ENCODE results near the gene KCNK6.

DNA sequence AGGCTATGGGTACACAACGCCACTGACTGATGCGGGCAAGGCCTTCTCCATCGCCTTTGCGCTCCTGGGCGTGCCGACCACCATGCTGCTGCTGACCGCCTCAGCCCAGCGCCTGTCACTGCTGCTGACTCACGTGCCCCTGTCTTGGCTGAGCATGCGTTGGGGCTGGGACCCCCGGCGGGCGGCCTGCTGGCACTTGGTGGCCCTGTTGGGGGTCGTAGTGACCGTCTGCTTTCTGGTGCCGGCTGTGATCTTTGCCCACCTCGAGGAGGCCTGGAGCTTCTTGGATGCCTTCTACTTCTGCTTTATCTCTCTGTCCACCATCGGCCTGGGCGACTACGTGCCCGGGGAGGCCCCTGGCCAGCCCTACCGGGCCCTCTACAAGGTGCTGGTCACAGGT, 6.9 kb downstream of the KCNK6 start:
- TF ChIP-seq, protein P1, sequence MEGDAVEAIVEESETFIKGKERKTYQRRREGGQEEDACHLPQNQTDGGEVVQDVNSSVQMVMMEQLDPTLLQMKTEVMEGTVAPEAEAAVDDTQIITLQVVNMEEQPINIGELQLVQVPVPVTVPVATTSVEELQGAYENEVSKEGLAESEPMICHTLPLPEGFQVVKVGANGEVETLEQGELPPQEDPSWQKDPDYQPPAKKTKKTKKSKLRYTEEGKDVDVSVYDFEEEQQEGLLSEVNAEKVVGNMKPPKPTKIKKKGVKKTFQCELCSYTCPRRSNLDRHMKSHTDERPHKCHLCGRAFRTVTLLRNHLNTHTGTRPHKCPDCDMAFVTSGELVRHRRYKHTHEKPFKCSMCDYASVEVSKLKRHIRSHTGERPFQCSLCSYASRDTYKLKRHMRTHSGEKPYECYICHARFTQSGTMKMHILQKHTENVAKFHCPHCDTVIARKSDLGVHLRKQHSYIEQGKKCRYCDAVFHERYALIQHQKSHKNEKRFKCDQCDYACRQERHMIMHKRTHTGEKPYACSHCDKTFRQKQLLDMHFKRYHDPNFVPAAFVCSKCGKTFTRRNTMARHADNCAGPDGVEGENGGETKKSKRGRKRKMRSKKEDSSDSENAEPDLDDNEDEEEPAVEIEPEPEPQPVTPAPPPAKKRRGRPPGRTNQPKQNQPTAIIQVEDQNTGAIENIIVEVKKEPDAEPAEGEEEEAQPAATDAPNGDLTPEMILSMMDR (IDR thresholded peaks at IDR 0.05): no peak
- TF ChIP-seq SP1 (CRISPR knock-in tag; conservative IDR thresholded peaks at IDR 0.05): no peak

Measured in WTC11 (cell line).